EL (cell line): ENCODE data around the gene OR51Q1.

Experiments used
- DNase-seq: peaks from one replicate; pipeline ENCODE4 v3.0.0-alpha.2; 2016

The OR51Q1 gene

GRCh38 chr11:5421811-5422210, at the start of gene OR51Q1:
Gene OR51Q1, plus strand, starts transcription at chr11:5422111. Its CDS starts 90 bp downstream, at chr11:5422201.
- DNase-seq, result no peak

DNA sequence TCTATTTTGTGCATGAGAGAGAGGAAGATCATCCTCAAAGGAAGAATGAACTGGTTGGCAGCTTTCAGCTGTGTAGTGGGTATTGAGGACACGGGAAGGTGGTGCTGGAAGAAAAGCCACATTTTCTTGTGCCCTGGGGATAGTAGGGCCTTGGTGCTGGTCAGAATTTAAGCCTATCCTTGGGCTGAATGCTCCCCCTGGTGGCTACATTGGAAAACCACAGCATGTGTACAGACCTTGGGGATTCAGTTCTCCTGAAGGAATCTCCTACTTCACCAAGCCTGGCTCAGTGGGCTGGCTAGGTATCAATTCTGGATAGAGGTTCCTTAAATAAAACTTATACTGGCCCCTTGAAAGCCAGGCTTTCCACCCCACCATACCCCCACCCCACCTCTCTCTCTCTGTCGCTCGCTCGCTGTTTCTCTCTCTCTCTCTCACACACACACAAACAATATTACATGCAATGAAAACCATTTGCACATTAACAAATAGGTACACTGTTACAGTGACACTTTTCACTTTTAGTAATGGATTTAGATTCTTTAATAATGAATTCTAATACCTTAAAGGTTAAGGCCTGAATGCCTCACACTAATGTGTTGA, 41.1 kb upstream of the OR51Q1 start:
- peak; percentile 74 for DNase-seq

DNA sequence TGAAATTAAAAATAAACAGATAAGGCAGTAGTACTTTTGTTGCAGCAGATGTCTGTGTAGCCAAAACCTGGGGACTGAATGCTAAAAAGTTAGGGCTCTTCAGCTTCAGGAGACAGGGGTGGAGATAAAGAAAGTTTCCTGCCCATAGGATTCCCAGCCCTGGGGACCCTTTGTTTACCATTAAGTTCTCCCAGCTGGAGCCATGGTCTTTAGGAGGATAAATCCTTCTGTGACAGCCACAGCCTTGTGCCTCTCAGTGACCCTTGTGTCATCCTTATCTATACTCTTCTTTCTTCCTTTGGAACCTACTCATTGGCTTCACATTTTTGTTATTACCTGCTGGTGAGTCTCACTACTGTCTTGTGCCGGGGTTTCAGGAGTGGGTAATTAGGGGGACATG, 38.3 kb upstream of the OR51Q1 start, which contains the start of gene OR51M1:
TSS of gene OR51M1 (plus strand) at position 237 of the 400 bp plus-strand sequence. CDS start 5,587 bp downstream, outside the sequence.
- DNase-seq, result no peak

DNA sequence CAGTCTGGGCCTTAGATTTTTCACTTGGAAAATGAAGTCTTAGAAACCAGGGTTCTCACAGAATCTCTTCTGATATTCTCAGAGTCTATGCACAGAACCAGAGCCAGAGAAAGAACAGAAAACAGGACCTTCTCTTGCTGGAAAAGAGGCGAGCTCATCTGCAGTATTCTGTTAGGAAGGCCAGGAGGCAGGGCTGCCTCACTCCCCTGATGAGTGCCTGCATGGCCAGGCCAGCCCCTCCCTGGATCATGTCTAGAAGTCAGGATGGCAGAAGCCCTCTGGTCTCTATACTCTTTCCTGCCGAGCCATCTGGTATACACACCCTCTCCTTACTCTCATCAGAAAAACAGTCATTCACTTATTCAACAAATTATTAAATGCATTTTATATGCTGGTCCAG, 37.6 kb upstream of the OR51Q1 start:
- no peak for DNase-seq

- no peak for DNase-seq
These were observed 31.7 kb upstream of the OR51Q1 start for GRCh38 chr11:5390210-5390609.

GRCh38 chr11:5394091-5394490, 27.8 kb upstream of the OR51Q1 start:
- DNase-seq, result no peak

- no peak for DNase-seq
These were observed 23.0 kb upstream of the OR51Q1 start for GRCh38 chr11:5398936-5399335.

DNA sequence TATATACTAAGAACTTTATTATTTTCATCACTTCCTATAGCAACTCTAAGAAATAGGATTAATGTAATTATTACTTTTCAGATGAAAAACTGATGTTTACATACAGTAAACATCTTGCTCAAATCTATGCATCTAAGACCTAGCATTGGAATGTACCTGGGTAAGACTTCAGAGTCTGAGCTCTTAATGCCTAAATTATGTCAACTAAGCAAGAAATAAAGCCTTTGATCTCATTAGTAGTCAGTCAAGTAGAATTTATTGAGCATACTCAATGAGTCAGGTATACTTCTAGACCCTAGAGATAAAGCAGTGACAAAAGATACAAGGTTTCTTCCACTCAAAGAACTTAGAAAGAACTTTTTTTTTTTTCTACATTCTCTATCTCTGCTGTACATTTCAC, 16.7 kb upstream of the OR51Q1 start:
- no peak for DNase-seq

- no peak for DNase-seq
These were observed 918 bp upstream of the OR51Q1 start for GRCh38 chr11:5420993-5421392.

- no peak for DNase-seq
These were observed 1.2 kb downstream of the OR51Q1 start for GRCh38 chr11:5423131-5423530.

DNA sequence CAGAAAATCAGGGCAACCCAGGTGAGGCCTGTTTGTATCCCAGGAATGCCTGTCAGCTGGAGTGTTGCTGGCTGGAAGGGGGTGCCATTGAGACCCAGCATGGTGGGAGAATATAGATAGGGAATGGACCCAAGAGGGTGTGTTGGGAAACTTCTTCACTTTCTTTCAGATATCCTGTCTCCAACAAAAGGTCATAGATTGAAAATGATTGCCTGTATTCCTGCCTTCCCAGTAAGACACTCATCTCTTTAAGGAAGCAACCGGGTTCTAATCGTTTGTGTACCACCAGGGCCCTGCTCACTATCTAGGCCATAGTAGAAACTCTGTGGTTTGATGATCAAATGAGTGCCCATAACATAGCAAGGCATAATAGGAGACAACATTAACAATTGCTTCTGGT, 19.5 kb downstream of the OR51Q1 start, which contains the start of gene OR51I1:
TSS of gene OR51I1 (minus strand) at position 101 of the 400 bp plus-strand sequence. CDS start at position 101, 0 bp downstream.
- no peak for DNase-seq

GRCh38 chr11:5443835-5444393, 22.0 kb downstream of the OR51Q1 start:
- no peak for DNase-seq

- no peak for DNase-seq
These were observed 27.1 kb downstream of the OR51Q1 start, which contains the start of gene OR51I2 for GRCh38 chr11:5449023-5449422. Gene OR51I2, plus strand, starts transcription at chr11:5449323. Its CDS starts 4,166 bp downstream, at chr11:5453489.

DNA sequence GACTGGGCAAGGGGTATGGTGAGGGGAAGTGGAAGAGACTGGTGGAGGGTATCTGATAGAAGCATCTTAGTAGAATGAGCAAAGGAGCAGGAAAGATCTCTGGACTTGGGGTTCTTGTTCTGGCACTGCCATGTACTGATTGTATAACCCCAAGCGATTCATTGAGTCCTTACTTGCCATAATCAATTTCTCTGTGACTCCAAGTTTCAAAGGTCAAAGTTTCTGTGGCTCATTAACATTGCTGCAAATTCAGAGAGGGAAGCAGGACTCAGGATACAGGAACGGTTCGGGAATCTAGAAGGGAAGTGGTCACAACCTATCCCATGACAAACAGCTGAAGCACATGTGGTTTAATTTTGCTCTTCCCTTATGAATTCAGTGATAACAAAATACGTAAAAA, 27.5 kb downstream of the OR51Q1 start:
- DNase-seq, result no peak

GRCh38 chr11:5460983-5461621, 39.2 kb downstream of the OR51Q1 start:
- DNase-seq, result no peak

DNA sequence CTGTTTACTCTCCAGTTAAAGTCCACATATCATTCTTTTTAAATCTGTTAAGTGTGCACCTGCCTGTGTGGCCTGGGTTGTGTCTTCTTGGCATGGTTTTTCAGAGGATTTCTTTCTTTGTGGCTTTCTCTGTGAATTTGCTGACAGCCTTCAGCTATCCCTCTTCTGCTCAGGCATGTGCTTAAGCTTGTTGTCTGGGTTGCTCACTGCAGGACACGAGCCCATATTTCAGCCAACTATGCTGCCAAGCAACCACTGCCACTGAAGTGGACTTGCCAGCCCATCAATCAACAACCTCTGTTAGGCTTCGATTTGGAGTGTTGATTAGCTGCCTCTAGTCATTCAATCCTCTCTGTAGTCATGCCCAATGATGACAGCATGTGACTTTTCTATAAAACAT, 45.6 kb downstream of the OR51Q1 start:
- no peak for DNase-seq
